H9 (cell line): ENCODE measurements around the gene ZDHHC12. TPM values are rescaled to one million over a fixed set of nuclear protein-coding genes. Genes with fewer than 3 reads are reported as not detected.

Experiments
- DNase-seq: peaks from one replicate; pipeline ENCODE4 v3.0.0-alpha.2; 2017
- H2AFZ ChIP-seq: one replicate; pipeline ENCODE4 v1.6.1; 2013; ENCODE audit warnings: mild to moderate bottlenecking, low read length, control low read depth, moderate library complexity
- H2AK5ac ChIP-seq: 2 replicates; pipeline ENCODE4 v1.6.1; 2013; ENCODE audit warnings: low read length, control low read depth, mixed read lengths; ENCODE audit not compliant: insufficient read length
- H2BK120ac ChIP-seq: one replicate; pipeline ENCODE4 v1.6.1; 2013; ENCODE audit warnings: low read depth, mild to moderate bottlenecking, low read length, control low read depth, inconsistent platforms; ENCODE audit not compliant: poor library complexity, severe bottlenecking
- H2BK12ac ChIP-seq: 2 replicates; pipeline ENCODE4 v1.6.1; 2013; ENCODE audit warnings: low read length, control low read depth, mixed read lengths, low read depth; ENCODE audit not compliant: insufficient read length
- H2BK15ac ChIP-seq: 2 replicates; pipeline ENCODE4 v1.6.1; 2013; ENCODE audit warnings: low read depth, low read length, control low read depth
- H2BK20ac ChIP-seq: one replicate; pipeline ENCODE4 v1.6.1; 2013; ENCODE audit warnings: low read depth, mild to moderate bottlenecking, low read length, control low read depth, inconsistent platforms; ENCODE audit not compliant: poor library complexity, severe bottlenecking
- H2BK5ac ChIP-seq: 2 replicates; pipeline ENCODE4 v1.6.1; 2013; ENCODE audit warnings: low read length, control low read depth, mixed read lengths; ENCODE audit not compliant: insufficient read length
- H3K14ac ChIP-seq: 2 replicates; pipeline ENCODE4 v1.6.1; 2013; ENCODE audit warnings: low read length, control low read depth; ENCODE audit not compliant: insufficient read depth
- H3K18ac ChIP-seq: 2 replicates; pipeline ENCODE4 v1.6.1; 2013; ENCODE audit warnings: low read depth, mild to moderate bottlenecking, mixed read lengths, low read length, control low read depth; ENCODE audit not compliant: insufficient read length
- H3K23ac ChIP-seq: 2 replicates; pipeline ENCODE4 v1.6.1; 2013; ENCODE audit warnings: low read length, control low read depth, mixed read lengths, low read depth; ENCODE audit not compliant: insufficient read length
- H3K23me2 ChIP-seq: 2 replicates; pipeline ENCODE4 v1.6.1; 2013; ENCODE audit warnings: low read depth, mild to moderate bottlenecking, mixed read lengths, low read length, control low read depth; ENCODE audit not compliant: insufficient read length, poor library complexity, severe bottlenecking
- H3K27ac ChIP-seq: 2 replicates; pipeline ENCODE4 v1.5.1; 2013; ENCODE audit warnings: low read length, control low read depth, mixed read lengths, low read depth; ENCODE audit not compliant: insufficient read length
- H3K27me3 ChIP-seq: 2 replicates; pipeline ENCODE4 v1.6.1; 2013; ENCODE audit warnings: low read length, control low read depth, inconsistent platforms; ENCODE audit not compliant: insufficient read depth
- H3K4ac ChIP-seq: 2 replicates; pipeline ENCODE4 v1.6.1; 2013; ENCODE audit warnings: low read depth, mild to moderate bottlenecking, control low read depth, inconsistent platforms, low read length, moderate library complexity
- H3K4me1 ChIP-seq: 2 replicates; pipeline ENCODE4 v1.6.1; 2013; ENCODE audit warnings: low read length, control low read depth, inconsistent platforms; ENCODE audit not compliant: insufficient read depth
- H3K4me2 ChIP-seq: 2 replicates; pipeline ENCODE4 v1.6.1; 2013; ENCODE audit warnings: low read length, control low read depth, mixed read lengths; ENCODE audit not compliant: insufficient read length, insufficient read depth
- H3K56ac ChIP-seq: 2 replicates; pipeline ENCODE4 v1.6.1; 2013; ENCODE audit warnings: low read depth, mild to moderate bottlenecking, mixed read lengths, low read length, control low read depth; ENCODE audit not compliant: insufficient read length
- H3K79me1 ChIP-seq: 2 replicates; pipeline ENCODE4 v1.6.1; 2013; ENCODE audit warnings: low read depth, mild to moderate bottlenecking, moderate library complexity, low read length, control low read depth, inconsistent platforms; ENCODE audit not compliant: insufficient read depth, poor library complexity, severe bottlenecking
- H3K79me2 ChIP-seq: 2 replicates; pipeline ENCODE4 v1.6.1; 2013; ENCODE audit warnings: low read length, control low read depth, inconsistent platforms; ENCODE audit not compliant: insufficient read depth
- H3K9ac ChIP-seq: 2 replicates; pipeline ENCODE4 v1.6.1; 2013; ENCODE audit warnings: low read length, control low read depth, mixed read lengths; ENCODE audit not compliant: insufficient read length; ENCODE audit errors: extremely low read depth
- H3K9me3 ChIP-seq: one replicate; pipeline ENCODE4 v1.6.1; 2013; ENCODE audit warnings: low read depth, low read length, inconsistent platforms; ENCODE audit not compliant: control insufficient read depth
- H3T11ph ChIP-seq: one replicate; pipeline ENCODE4 v1.6.1; 2013; ENCODE audit warnings: mild to moderate bottlenecking, low read length, control low read depth, inconsistent platforms
- H4K20me1 ChIP-seq: one replicate; pipeline ENCODE4 v1.6.1; 2013; ENCODE audit not compliant: control insufficient read depth, insufficient read length, insufficient read depth
- H4K5ac ChIP-seq: 2 replicates; pipeline ENCODE4 v1.6.1; 2013; ENCODE audit warnings: low read depth, mild to moderate bottlenecking, mixed read lengths, low read length, control low read depth; ENCODE audit not compliant: insufficient read length
- H4K8ac ChIP-seq: replicated peaks from 2 replicates; pipeline ENCODE4 v1.6.1; 2013; ENCODE audit warnings: low read length, control low read depth, mixed read lengths, low read depth; ENCODE audit not compliant: insufficient read length
- H4K91ac ChIP-seq: 2 replicates; pipeline ENCODE4 v1.6.1; 2013; ENCODE audit warnings: low read depth, mild to moderate bottlenecking, moderate library complexity, mixed read lengths, low read length, control low read depth; ENCODE audit not compliant: insufficient read length
- H3K27ac Mint-ChIP-seq, 3 experiments: 2 replicates in 2 of 3; 3 replicates in 1 of 3; pipeline ENCODE4 v1.8.0; 2020 to 2021; ENCODE audit warnings: mixed read lengths in 3 of 3, mild to moderate bottlenecking in 1 of 3, moderate library complexity in 1 of 3
- H3K27me3 Mint-ChIP-seq: 2 replicates; pipeline ENCODE4 v1.8.0; 2021; ENCODE audit warnings: low read depth, mild to moderate bottlenecking, moderate library complexity, mixed read lengths
- H3K36me3 Mint-ChIP-seq, 3 experiments: 2 replicates in 2 of 3; 3 replicates in 1 of 3; pipeline ENCODE4 v1.8.0; 2020 to 2021; ENCODE audit warnings: low read depth in 3 of 3, mixed read lengths in 3 of 3; ENCODE audit not compliant: insufficient read depth in 1 of 3
- H3K4me1 Mint-ChIP-seq, 2 experiments: 2 replicates each; pipeline ENCODE4 v1.8.0; 2020; ENCODE audit warnings: mixed read lengths in 2 of 2
- H3K4me3 Mint-ChIP-seq, 2 experiments: 2 replicates in 1 of 2; 3 replicates in 1 of 2; pipeline ENCODE4 v1.8.0; 2020 to 2021; ENCODE audit warnings: mild to moderate bottlenecking in 2 of 2, mixed read lengths in 2 of 2, moderate library complexity in 1 of 2
- H3K9me3 Mint-ChIP-seq, 2 experiments: 2 replicates in 1 of 2; 3 replicates in 1 of 2; pipeline ENCODE4 v1.8.0; 2020; ENCODE audit warnings: mild to moderate bottlenecking in 2 of 2, mixed read lengths in 2 of 2, moderate library complexity in 1 of 2
- CTCF ChIP-seq: fragments of 200-600 bp; sonication (generic); conservative IDR thresholded peaks from 3 replicates; pipeline ENCODE4 v1.8.0; 2021; ENCODE audit warnings: antibody characterized with exemption, mild to moderate bottlenecking
- WGBS: extraction: QIAGEN DNeasy Blood & Tissue Kit; methylation state at CpG from one replicate; pipeline ENCODE4 v1.1.7; 2013; ENCODE audit warnings: missing lambda C conversion rate, low lambda C conversion rate, mixed read lengths; ENCODE audit not compliant: insufficient read length; ENCODE audit errors: extremely low coverage; 5-methylcytosine and 5-hydroxymethylcytosine counted together
- total RNA-seq: library from RNA; stranded (reverse); gene quantifications from 2 replicates; pipeline ENCODE4 v1.2.1, GENCODE V29; 2021

Gene ZDHHC12
- total RNA-seq, 1 experiment from 2014 or later, result 42.8 TPM

GRCh38 chr9:128704356-128704670 lies 19.6 kb downstream of the ZDHHC12 start:
- no peak overlapping the region for H3K56ac ChIP-seq
- no peak overlapping the region for H3K9ac ChIP-seq
- H3K4me3 Mint-ChIP-seq, result peak overlapping the region; percentile 17 to 88; a peak in 3 of 5 replicates
- H3T11ph ChIP-seq, result no peak overlapping the region
- no peak overlapping the region for H3K14ac ChIP-seq
- no peak overlapping the region for H2BK20ac ChIP-seq
- no peak overlapping the region for H2BK12ac ChIP-seq
- H4K20me1 ChIP-seq, result no peaks in the 10 kb centered on the region
- peaks cover 7% of the 10 kb centered on the region for H3K23me2 ChIP-seq
- no peak overlapping the region for H3K27ac ChIP-seq
- no peaks in the 10 kb centered on the region for H3K27me3 ChIP-seq
- H3K4me1 Mint-ChIP-seq, result peaks cover 2 to 7% of the 10 kb centered on the region in 2 experiments; a peak in 3 of 4 replicates
- H2BK5ac ChIP-seq, result no peak overlapping the region
- H3K27me3 Mint-ChIP-seq, result peaks cover under 1% of the 10 kb centered on the region; the same call in 1 of the 2 replicates
- H3K9me3 Mint-ChIP-seq, result peaks cover 2% of the 10 kb centered on the region in 2 experiments; a peak in 1 of 5 replicates
- H3K36me3 Mint-ChIP-seq, result peaks cover 0 to 4% (median 0%) of the 10 kb centered on the region in 3 experiments; a peak in 2 of 7 replicates
- H2BK15ac ChIP-seq, result no peak overlapping the region
- H4K8ac ChIP-seq, result no peak overlapping the region
- no peaks in the 10 kb centered on the region for H3K4me1 ChIP-seq
- no peaks in the 10 kb centered on the region for H3K9me3 ChIP-seq
- no peak overlapping the region for H3K4me2 ChIP-seq
- no peak overlapping the region for H2AFZ ChIP-seq
- H3K79me1 ChIP-seq, result no peaks in the 10 kb centered on the region
- H4K5ac ChIP-seq, result no peak overlapping the region
- no peak overlapping the region for H3K4ac ChIP-seq
- DNase-seq, result no peak
- H3K23ac ChIP-seq, result no peak overlapping the region
- no CpG with 5 or more reads among the region's 5 CpGs for WGBS
- no peak overlapping the region for H3K18ac ChIP-seq
- no peaks in the 10 kb centered on the region for H3K79me2 ChIP-seq
- H3K27ac Mint-ChIP-seq, result no peak overlapping the region
- H2AK5ac ChIP-seq, result no peak overlapping the region
- H2BK120ac ChIP-seq, result no peak overlapping the region
- no peak overlapping the region for H4K91ac ChIP-seq
- no peak for TF ChIP-seq CTCF
